ENCODE measurements around the gene DHRS2. TPM values are rescaled to one million over a fixed set of nuclear protein-coding genes. Genes with fewer than 3 reads are reported as not detected.

The DHRS2 gene
- polyA plus RNA-seq, 2 donors: 0.14 TPM

- Histone ChIP-seq H3K4me1 (ENCODE audit: control insufficient read depth in 2 of 2, insufficient read depth in 2 of 2, low read length in 1 of 2) (no peaks in the 10 kb centered on the region), H3K27me3 (ENCODE audit: control insufficient read depth in 1 of 2, insufficient read depth in 2 of 2, low read length in 2 of 2) (no peaks in the 10 kb centered on the region), H3K36me3 (ENCODE audit: control insufficient read depth in 2 of 2, insufficient read depth in 2 of 2, low read length in 1 of 2) (no peaks in the 10 kb centered on the region), H3K9me3 (ENCODE audit: control insufficient read depth in 2 of 2, insufficient read depth in 1 of 2, low read depth in 1 of 2, low read length in 1 of 2) (no peaks in the 10 kb centered on the region), H3K27ac (ENCODE audit: low read depth in 2 of 2, low read length in 1 of 2) (no peak overlapping the region), H3K4me3 (ENCODE audit: low read depth in 1 of 2, low read length in 2 of 2) (no peak overlapping the region)
- WGBS, 2 donors: 86 to 90% methylated on average over 21 of the region's 21 CpGs
Measured at GRCh38 chr14:23639048-23639890, 3.1 kb downstream of the DHRS2 start.

DNA sequence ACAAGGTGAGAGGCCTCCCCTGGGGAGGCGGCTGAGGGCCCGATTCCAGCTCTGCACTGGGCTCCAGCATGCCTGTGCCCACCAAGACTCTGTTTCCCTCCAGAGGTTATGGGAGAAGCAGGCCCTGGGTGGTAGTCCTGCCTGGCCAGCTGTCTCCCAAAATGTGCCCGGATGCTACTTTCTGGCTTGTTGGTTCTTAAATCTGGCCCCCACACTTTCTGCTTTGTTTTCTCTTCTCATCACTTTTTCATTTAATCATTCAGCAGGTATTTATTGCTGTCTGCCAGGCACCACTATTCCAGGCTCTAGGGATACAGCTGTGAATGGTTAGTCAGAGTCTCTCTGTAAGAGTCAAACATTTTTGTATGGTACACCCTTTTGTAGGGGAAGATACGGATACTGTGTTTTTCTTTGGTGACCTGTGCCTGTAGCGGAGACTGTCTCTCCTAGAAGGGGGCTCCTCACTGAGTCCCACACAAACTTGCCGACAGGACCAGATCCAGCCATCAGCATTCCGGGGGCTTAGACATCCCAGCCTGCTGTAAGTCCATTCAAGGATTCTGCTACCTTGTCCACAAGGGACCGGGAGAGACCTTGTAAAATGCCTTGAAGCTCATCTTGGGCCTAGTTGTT lies 3.8 kb downstream of the DHRS2 start:
- 82 to 88% methylated on average over 8 of the region's 8 CpGs for WGBS, 2 donors
- H3K9me3 ChIP-seq (ENCODE audit: control insufficient read depth in 2 of 2, insufficient read depth in 1 of 2, low read depth in 1 of 2, low read length in 1 of 2): no peaks in the 10 kb centered on the region
- H3K36me3 ChIP-seq (ENCODE audit: control insufficient read depth in 2 of 2, insufficient read depth in 2 of 2, low read length in 1 of 2): no peaks in the 10 kb centered on the region
- H3K4me1 ChIP-seq (ENCODE audit: control insufficient read depth in 2 of 2, insufficient read depth in 2 of 2, low read length in 1 of 2): no peaks in the 10 kb centered on the region
- H3K4me3 ChIP-seq (ENCODE audit: low read depth in 1 of 2, low read length in 2 of 2): no peak overlapping the region
- H3K27me3 ChIP-seq (ENCODE audit: control insufficient read depth in 1 of 2, insufficient read depth in 2 of 2, low read length in 2 of 2): no peaks in the 10 kb centered on the region
- no peak overlapping the region for H3K27ac ChIP-seq (ENCODE audit: low read depth in 2 of 2, low read length in 1 of 2)

DNA sequence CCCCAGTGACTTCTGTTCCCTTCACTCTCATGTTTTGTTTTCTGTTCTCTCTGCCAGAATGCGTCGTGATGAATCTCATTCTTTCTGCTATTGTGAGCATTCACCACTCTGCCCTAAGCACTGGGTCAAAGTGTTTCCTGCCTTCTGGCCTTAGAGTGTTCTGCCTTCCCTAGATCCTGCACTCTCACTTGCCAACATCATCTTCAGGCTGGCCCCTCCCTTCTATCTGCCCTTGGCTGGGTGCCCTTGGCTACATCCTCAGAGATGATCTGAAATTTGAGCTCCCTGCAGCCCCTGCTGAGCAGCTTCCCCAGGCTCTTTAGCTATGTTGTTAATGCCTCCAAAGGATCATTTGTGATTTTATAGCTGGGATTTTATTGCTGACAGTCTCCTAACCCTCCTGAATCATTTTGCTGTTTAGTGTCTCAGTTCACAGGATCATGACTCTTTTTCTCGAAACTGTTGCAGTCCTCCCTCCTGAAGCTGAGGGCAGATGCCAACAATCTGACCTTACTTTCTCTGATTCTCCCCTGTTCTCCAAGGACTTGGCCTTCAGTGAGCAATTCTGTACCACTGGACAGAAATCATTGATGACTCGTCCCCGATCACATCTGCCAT lies 4.5 kb downstream of the DHRS2 start:
- 38 to 50% methylated on average over 5 of the region's 5 CpGs for WGBS, 2 donors
- Histone ChIP-seq H3K36me3 (ENCODE audit: control insufficient read depth in 2 of 2, insufficient read depth in 2 of 2, low read length in 1 of 2) (no peaks in the 10 kb centered on the region), H3K4me1 (ENCODE audit: control insufficient read depth in 2 of 2, insufficient read depth in 2 of 2, low read length in 1 of 2) (no peaks in the 10 kb centered on the region), H3K9me3 (ENCODE audit: control insufficient read depth in 2 of 2, insufficient read depth in 1 of 2, low read depth in 1 of 2, low read length in 1 of 2) (no peaks in the 10 kb centered on the region), H3K27ac (ENCODE audit: low read depth in 2 of 2, low read length in 1 of 2) (no peak overlapping the region), H3K27me3 (ENCODE audit: control insufficient read depth in 1 of 2, insufficient read depth in 2 of 2, low read length in 2 of 2) (no peaks in the 10 kb centered on the region), H3K4me3 (ENCODE audit: low read depth in 1 of 2, low read length in 2 of 2) (no peak overlapping the region)

- Histone ChIP-seq H3K4me3 (ENCODE audit: low read depth in 1 of 2, low read length in 2 of 2) (no peak overlapping the region), H3K4me1 (ENCODE audit: control insufficient read depth in 2 of 2, insufficient read depth in 2 of 2, low read length in 1 of 2) (no peaks in the 10 kb centered on the region), H3K36me3 (ENCODE audit: control insufficient read depth in 2 of 2, insufficient read depth in 2 of 2, low read length in 1 of 2) (no peaks in the 10 kb centered on the region), H3K27ac (ENCODE audit: low read depth in 2 of 2, low read length in 1 of 2) (no peak overlapping the region), H3K27me3 (ENCODE audit: control insufficient read depth in 1 of 2, insufficient read depth in 2 of 2, low read length in 2 of 2) (no peaks in the 10 kb centered on the region), H3K9me3 (ENCODE audit: control insufficient read depth in 2 of 2, insufficient read depth in 1 of 2, low read depth in 1 of 2, low read length in 1 of 2) (no peaks in the 10 kb centered on the region)
- WGBS, 2 donors: 92 to 94% methylated on average over 4 of the region's 4 CpGs
Measured at GRCh38 chr14:23641180-23641914, 5.2 kb downstream of the DHRS2 start.

GRCh38 chr14:23641915-23642588 lies 5.9 kb downstream of the DHRS2 start:
- no peak overlapping the region for H3K27ac ChIP-seq (ENCODE audit: low read depth in 2 of 2, low read length in 1 of 2)
- H3K36me3 ChIP-seq (ENCODE audit: control insufficient read depth in 2 of 2, insufficient read depth in 2 of 2, low read length in 1 of 2): no peaks in the 10 kb centered on the region
- H3K9me3 ChIP-seq (ENCODE audit: control insufficient read depth in 2 of 2, insufficient read depth in 1 of 2, low read depth in 1 of 2, low read length in 1 of 2): no peaks in the 10 kb centered on the region
- H3K27me3 ChIP-seq (ENCODE audit: control insufficient read depth in 1 of 2, insufficient read depth in 2 of 2, low read length in 2 of 2): no peaks in the 10 kb centered on the region
- WGBS, 2 donors: 68 to 74% methylated on average over 3 of the region's 3 CpGs
- no peak overlapping the region for H3K4me3 ChIP-seq (ENCODE audit: low read depth in 1 of 2, low read length in 2 of 2)
- no peaks in the 10 kb centered on the region for H3K4me1 ChIP-seq (ENCODE audit: control insufficient read depth in 2 of 2, insufficient read depth in 2 of 2, low read length in 1 of 2)

GRCh38 chr14:23643533-23644194 lies 7.5 kb downstream of the DHRS2 start:
- no peak overlapping the region for H3K4me3 ChIP-seq (ENCODE audit: low read depth in 1 of 2, low read length in 2 of 2)

GRCh38 chr14:23644195-23644918 lies 8.2 kb downstream of the DHRS2 start:
- Histone ChIP-seq H3K4me1 (ENCODE audit: control insufficient read depth in 2 of 2, insufficient read depth in 2 of 2, low read length in 1 of 2) (no peaks in the 10 kb centered on the region), H3K27me3 (ENCODE audit: control insufficient read depth in 1 of 2, insufficient read depth in 2 of 2, low read length in 2 of 2) (no peaks in the 10 kb centered on the region), H3K4me3 (ENCODE audit: low read depth in 1 of 2, low read length in 2 of 2) (no peak overlapping the region), H3K27ac (ENCODE audit: low read depth in 2 of 2, low read length in 1 of 2) (no peak overlapping the region), H3K36me3 (ENCODE audit: control insufficient read depth in 2 of 2, insufficient read depth in 2 of 2, low read length in 1 of 2) (no peaks in the 10 kb centered on the region), H3K9me3 (ENCODE audit: control insufficient read depth in 2 of 2, insufficient read depth in 1 of 2, low read depth in 1 of 2, low read length in 1 of 2) (no peaks in the 10 kb centered on the region)
- 93 to 94% methylated on average over 5 of the region's 5 CpGs for WGBS, 2 donors

More at GRCh38 chr14:23643533-23644194, 7.5 kb downstream of the DHRS2 start:
- no peaks in the 10 kb centered on the region for H3K9me3 ChIP-seq (ENCODE audit: control insufficient read depth in 2 of 2, insufficient read depth in 1 of 2, low read depth in 1 of 2, low read length in 1 of 2)
- H3K4me1 ChIP-seq (ENCODE audit: control insufficient read depth in 2 of 2, insufficient read depth in 2 of 2, low read length in 1 of 2): no peaks in the 10 kb centered on the region
- no peaks in the 10 kb centered on the region for H3K27me3 ChIP-seq (ENCODE audit: control insufficient read depth in 1 of 2, insufficient read depth in 2 of 2, low read length in 2 of 2)
- no peaks in the 10 kb centered on the region for H3K36me3 ChIP-seq (ENCODE audit: control insufficient read depth in 2 of 2, insufficient read depth in 2 of 2, low read length in 1 of 2)
- 91 to 96% methylated on average over 3 of the region's 3 CpGs for WGBS, 2 donors
- no peak overlapping the region for H3K27ac ChIP-seq (ENCODE audit: low read depth in 2 of 2, low read length in 1 of 2)

DNA sequence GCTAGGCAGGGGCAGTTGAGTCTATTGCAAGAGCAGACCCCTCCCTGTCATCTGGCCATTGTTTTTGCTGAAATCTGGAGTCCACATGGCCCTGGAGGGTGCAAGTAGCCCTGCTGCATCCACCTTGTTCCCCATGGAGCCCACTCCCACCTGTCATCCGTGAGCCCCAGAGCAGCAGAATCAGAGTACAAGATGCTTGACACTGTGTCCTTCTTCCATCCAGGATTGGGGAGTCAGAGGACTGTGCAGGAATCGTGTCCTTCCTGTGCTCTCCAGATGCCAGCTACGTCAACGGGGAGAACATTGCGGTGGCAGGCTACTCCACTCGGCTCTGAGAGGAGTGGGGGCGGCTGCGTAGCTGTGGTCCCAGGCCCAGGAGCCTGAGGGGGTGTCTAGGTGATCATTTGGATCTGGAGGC lies 8.8 kb downstream of the DHRS2 start:
- Histone ChIP-seq H3K27me3 (ENCODE audit: control insufficient read depth in 1 of 2, insufficient read depth in 2 of 2, low read length in 2 of 2) (no peaks in the 10 kb centered on the region), H3K4me3 (ENCODE audit: low read depth in 1 of 2, low read length in 2 of 2) (no peak overlapping the region), H3K27ac (ENCODE audit: low read depth in 2 of 2, low read length in 1 of 2) (no peak overlapping the region), H3K9me3 (ENCODE audit: control insufficient read depth in 2 of 2, insufficient read depth in 1 of 2, low read depth in 1 of 2, low read length in 1 of 2) (no peaks in the 10 kb centered on the region), H3K4me1 (ENCODE audit: control insufficient read depth in 2 of 2, insufficient read depth in 2 of 2, low read length in 1 of 2) (no peaks in the 10 kb centered on the region), H3K36me3 (ENCODE audit: control insufficient read depth in 2 of 2, insufficient read depth in 2 of 2, low read length in 1 of 2) (no peaks in the 10 kb centered on the region)
- WGBS, 2 donors: 90% methylated on average over 8 of the region's 8 CpGs
